NCI-H2227 (cell line): ENCODE data around the gene MACROD2.
A peak's percentile ranks its signal among the peaks of the same experiment; 100 is the strongest.
"Not testable (repeated sequence)": the region's sequence is repeated elsewhere in the genome, so short reads cannot be mapped to it uniquely, and the experiment has no call there.

Source experiments
- DNase-seq: peaks from one replicate; lab custom pipeline; 2025; ENCODE audit not compliant: unreplicated experiment; lab: John Stamatoyannopoulos, UW

The MACROD2 gene

DNA sequence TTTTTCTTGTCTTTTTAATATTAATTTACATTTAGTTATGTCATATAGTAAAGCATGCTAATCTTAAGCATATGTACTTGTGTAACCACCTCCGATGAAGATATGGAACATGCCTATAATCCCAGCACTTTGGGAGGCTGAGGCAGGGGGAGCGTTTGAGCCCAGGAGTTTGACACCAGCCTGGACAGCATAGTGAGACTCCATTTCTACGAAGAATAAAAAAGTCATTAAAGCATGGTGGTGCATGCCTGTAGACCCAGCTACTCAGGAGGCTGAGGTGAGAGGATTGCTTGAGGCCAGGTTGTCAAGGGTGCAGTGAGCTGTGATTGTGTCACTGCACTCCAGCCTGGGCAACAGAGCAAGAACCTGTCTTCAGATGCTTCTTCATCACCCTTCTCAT, 970.9 kb downstream of the MACROD2 start:
- no peak for DNase-seq

DNA sequence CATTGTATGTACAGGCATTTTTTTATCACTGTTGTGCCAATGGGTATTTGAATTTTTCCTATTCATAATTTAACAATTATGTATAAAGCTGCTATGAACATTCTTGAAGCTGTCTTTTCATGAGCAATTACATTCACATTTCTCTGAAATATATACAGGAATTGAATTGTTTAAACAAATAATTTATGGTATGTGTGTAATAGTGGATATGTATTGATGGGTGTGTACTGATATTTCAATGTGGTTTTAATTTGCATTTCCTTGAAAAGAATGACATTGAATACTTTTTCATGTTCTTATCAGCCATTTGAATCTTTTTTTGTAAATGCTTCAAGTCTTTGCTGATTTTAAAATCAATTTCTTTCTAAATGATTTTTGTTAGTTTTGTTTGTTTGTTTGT, 971.5 kb downstream of the MACROD2 start:
- DNase-seq = no peak

DNA sequence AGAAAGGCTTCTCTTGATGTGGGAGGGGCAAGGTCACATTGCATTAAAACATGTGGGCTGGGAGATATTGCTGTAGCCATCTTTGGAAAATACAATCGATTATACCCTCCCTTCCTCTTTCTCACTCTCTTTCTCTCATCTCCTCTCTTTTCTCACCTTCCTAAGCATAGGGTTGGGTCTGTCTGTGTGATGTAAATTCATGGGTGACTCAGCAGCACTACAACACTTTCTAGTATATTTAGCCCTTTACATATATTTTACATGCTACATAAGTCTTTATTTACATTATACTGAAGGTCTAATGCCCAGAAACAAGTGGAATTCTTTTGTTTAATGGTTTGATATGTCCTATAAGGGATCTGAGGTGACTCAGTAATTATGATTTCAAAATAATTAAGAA, 976.9 kb downstream of the MACROD2 start:
- DNase-seq = no peak

DNA sequence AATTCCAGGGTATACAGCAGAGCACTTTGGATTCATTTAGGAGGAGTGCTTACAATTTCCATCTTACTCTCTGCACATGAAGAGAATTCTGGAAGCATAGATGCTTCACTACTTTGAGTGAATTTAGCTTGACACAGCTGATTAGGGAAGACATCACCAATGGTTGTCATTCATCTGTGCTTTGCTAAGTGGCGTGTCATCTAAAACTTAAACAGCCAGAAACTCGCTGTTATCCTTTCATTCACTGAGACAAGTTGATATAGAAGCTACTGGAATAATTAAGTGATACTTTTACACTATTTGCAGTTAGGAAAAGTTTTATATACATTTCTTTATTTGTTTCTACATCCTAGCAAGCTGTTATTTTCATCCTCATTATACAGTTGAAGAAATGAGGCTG, 977.4 kb downstream of the MACROD2 start:
- DNase-seq = no peak

DNA sequence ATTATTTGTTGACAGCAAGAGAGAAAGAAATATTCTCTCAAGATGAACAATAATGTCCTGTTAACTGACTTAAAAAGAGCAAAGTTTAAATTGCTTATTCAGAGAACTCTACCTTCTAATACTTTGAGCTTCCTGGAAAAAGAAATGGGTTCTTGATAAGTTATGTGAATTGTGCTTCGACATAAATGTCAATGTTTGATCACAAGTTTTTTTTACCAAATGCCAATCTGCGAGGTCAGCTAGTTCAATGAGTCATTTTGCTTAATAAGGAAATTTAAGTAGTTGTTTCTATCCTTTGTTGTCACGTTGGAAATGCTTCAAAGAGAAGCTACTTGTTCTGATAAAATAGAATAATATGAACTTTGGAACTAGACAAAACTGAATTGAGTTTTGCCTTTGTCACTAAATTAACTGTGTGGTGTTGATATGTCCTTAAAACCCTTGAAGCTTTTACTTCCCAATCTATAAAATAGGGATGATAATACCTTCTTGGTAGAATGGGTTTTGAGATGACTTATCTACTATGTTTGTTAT, 984.2 kb downstream of the MACROD2 start:
- DNase-seq = no peak

DNA sequence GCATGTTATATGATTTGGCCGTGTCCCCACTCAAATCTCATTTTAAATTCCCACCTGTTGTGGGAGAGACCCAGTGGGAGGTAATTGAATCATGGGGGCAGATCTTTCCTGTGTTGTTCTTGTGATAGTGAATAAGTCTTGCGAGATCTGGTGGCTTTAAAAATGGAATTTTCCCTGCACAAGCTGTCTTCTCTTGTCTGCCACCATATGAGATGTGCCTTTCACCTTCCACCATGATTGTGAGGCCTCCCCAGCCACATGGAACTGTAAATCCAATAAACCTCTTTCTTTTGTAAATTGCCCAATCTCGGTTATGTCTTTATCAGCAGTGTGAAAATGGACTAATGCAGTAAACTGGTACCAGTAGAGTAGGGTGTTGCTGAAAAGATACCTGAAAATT, 986.2 kb downstream of the MACROD2 start:
- DNase-seq = not testable (repeated sequence)

DNA sequence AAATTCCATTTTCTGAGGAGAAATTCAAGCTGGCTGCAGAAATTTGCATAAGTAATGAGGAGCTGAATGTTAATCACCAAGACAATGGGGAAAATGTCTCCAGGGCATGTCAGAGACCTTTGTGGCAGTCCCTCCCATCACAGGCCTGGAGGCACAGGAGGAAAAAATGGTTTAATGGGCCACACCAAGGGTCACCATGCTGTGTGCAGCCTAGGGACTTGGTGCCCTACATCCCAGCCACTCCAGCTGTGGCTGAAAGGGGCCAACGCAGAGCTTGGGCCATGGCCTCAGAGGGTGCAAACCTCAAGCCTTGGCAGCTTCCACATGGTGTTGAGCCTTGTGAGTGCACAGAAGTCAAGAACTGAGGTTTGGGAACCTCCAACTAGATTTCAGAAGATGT, 987.0 kb downstream of the MACROD2 start:
- DNase-seq = not testable (repeated sequence)

DNA sequence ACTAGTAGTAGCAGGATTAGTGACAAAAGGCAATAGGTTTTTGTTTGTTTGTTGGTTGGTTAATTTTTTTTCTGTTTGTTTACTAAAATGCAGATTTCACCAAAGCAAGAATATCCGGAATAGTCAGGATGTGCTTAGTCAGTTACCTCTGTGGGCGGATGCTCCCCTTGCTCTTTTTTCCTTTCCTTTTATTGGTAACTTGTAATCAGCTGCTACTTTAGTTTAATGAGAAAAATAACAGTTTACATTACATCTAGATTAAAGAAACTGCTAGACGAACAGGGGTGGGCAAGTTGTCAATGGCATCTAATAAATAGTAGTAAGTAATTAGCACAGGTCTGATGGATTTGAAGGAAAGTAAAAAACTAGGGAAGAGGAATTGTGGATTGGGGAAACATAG, 989.0 kb downstream of the MACROD2 start:
- no peak for DNase-seq

DNA sequence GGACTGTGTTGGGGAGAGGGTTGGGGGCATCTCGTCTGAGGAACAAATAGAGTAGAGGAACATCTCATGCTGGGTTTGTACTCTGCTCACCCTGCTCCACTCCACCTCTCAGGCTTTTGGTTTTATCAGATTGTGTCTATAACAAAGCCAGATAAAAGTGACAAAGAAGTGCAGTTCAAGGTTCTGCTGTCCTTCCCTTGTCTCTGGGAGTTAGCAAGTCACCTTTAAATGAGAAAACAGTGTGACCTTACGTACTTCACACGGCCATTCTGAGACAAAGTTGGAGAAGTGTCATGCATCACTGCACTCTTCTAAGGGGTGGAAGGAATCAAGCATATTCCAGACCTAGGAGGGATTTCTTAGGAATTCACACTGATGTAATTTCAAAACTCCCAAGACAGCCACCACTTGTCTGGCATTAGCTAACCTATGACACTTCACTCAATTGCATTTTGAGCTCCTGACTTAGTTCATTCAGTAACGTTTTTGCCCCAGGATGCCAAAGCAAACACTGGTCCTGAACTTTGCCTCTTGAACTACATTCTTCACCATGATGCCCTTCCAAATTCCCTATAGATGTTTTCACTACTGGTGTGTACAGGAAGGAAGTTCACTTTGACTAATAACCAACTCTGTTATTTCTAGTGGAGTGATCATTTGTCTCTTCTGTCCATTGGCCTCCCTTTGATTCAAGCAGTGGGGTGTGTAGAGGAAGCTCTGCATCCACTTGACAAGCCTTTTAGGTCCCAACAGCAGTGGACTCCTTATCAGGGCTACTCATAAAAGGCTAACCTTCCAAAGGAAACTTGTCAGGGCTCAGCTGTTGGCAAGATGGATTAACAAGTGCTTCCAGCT, 989.7 kb downstream of the MACROD2 start:
- DNase-seq = no peak

DNA sequence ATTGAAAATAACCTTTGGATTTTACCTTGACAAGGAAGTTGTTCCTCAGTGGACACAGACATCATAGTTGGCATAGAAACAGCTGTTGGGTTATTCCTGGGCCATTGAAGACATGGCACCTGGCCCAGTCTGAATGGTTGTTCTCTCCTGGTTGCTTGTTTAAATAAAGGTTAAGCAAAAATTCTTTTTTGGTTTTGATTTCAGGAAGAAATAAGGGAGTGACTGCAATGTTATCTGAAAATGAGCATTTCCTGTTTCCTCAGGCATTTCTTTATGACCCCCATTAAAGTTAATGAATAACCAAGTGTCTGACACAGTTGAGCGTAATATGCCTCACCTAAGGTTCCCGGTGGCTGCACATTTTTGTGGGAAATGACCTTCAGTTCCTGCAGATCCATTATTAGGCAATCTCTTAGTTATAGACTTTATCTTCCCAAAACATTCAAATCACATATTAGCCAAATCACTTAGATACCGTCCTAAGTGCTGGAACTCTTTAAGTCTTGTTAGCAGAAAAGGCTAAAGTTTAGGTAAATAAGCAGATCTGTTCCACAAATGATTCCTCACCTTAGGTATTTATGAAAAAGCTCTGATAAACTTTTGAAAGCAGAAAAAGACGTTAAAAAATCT, 990.8 kb downstream of the MACROD2 start:
- DNase-seq = no peak

DNA sequence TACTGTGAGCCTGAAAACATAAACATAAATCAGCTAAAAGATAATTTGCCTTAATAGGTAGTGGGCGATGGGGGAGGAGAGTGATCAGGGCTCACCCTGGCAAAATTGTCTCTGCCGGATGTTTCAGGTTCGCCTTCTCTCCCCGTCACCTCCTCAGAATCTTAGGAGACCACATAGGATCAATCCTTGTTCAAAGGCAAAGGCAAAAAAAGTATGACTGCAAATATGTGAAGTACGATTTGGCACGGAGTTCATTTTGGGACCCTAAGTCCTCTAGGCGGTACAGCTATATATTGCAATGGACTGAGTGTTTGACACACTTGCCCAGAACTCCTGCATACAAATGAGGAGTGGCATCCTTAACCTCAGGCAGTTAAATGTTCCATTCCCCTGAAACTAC, 991.3 kb downstream of the MACROD2 start:
- no peak for DNase-seq

DNA sequence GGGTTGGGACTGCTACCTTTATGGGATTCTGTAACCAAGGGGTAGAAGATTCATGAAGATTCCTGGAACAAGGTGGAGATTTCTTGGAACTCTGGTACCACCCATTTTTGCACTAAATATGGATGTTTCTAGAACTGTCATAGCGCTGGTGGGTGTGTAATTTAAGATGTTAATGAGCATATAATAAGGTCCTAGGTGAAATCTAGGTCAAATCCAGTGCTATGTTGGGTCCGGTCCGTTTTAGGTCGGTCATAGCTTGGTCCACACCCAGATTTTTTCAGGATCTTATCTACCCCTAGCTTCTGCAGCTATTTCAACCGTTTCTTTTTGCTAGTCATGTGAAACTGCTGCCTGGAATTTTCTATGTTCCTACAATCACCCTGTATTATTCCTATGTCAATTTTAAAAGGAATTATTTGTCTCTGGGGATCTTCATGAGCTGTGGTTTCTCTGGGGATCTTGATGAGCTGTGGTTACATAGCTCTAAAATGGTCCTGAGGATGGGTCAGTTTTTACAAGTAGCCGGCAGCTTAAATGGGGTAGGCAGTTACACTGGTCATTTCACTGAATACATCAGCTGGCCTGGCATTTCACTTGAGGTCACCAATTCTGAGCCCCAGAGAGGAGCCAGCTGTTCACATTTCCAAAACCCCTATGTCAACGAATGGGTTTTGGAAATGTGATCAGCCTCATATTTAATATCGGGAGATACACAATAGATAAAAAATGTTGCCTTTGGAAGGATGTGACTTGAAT, 994.4 kb downstream of the MACROD2 start:
- DNase-seq = no peak

DNA sequence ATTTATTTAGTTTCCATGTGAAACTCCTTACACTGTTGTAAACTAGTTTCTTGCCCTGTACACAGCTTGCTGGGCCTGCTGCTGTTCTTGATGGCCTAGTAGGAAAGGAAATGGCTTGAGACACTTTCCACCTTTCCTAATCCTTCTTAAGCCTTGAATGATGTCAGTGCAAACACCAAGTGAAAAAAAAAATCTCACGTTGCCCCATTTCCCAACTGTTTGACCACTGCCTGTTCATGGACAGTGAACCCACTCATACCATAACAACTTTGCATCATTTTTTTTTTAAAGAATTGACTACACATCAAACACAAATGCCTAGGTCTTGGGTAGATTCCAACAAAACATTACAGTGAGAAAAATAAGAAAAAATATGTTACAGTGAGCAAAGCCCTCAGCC, 995.7 kb downstream of the MACROD2 start:
- no peak for DNase-seq

DNA sequence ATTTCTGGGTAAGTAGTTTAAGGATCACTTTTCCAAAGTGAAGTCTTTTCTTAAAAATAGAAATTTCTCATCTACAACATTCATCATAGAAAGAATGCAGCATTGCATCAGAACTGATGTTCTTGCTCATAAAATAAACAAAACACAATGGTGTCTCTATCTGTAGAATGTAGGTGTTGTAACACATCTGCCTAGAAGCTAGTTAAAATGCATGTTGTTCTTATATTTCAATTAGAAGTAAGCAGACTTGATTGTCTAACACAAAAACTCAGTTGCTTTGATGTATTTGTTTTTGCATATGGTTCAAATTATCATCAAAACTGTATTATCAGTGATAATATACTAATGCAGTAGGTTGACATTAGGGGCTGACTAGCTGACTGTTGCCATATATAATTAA, 996.8 kb downstream of the MACROD2 start:
- DNase-seq = no peak

DNA sequence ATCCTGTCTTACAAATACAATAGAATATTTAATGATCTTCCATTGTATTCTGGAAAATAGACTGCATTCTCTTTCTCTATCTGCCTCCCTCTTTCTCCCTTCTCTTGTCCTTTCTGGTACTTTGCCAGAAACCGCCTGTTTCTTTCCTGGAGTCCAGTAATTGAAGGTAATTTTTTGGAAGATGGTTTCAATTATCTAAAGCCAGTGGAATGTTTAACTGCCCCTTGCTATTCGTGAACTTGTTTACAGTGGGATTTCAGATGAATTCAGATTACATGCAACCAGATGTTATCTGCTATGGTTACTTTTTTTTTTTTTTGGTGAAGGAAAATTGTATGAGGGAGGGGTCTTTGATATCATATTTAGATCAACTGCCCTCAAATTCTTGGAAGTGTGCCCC, 997.6 kb downstream of the MACROD2 start:
- peak; percentile 65 for DNase-seq

DNA sequence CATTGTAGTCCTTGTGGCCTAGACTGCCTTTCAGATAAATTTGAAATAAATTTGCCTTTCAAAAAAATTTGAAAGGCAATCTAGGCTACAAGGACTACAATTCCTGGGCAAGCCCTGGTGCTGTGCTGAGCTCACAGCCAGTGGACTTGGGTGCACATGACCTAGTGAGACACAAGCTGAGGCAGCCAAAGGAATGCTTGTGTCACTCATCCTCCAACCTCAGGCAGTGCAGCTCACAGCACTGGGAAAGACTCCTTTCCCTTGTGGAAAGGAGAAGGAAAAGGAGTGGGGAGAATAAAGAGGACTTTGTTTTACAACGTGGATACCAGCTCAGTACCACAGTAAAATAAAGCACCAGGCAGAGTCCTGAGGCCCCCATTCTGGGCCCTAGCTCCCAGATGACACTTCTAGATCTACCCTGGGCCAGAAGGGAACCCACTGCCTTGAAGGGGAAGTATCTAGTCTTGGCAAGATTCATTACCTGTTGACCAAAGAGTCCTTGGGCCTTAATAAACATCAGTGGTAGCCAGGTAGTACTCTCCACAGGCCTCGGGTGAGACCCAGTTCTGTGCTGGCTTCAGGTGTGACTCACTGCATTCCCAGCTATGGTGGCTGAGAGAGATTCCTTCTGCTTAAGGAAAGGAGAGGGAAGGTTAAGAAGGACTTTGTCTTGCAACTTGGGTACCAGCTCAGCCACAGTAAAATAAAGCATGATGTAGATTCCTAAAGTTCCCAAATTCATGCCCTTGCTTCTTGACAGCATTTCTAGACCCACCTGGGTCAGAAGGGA, 1001.8 kb downstream of the MACROD2 start:
- no peak for DNase-seq

DNA sequence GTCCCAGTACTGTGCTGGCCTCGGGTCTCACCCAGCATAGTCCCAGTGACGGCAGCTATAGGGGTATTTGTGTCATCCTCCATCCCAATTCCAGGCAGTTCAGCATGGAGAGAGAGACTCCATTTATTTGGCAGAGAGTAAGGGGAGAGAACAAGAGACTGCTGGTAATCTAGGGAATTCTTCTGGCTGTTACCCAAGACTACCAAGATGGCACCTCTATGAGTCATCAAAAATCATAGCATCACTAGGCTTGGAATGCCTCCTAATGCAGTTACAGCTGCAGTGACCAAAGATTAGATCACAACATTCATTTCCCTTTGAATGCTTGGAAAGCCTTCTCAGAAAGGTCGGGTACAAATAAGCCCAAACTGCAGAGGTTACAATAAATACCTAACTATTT, 1002.5 kb downstream of the MACROD2 start:
- no peak for DNase-seq

DNA sequence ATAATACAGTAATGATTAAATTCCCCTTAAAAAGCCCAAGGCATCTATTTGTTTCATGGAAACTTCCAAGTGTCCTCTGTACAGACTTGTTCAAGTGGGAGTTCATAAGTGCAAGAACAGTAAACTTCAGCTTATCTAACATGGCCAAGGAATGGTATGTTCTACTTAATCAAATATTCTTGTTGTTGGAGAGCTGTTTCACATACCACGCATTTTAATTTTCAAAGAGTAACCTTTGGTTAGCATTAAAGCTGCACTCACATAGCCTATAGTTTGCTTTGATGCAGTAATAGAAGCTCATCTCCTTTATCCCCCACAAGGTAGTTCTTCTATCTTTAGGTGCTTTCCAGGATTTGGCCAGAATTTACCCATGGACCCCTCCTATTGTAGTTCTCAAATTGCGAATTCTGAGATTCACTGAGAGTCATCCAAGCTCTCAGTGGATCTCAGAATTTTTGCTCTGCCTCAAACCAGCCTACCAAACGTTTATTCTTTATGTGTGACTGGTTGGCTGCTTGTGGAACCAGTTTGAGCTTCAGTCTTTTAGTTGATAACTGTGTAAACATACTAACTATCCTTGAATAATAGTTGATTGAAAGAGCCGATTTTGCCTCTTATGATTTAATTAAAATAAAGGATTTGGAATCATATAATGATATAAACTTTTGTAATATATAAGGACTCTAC, 1010.1 kb downstream of the MACROD2 start:
- no peak for DNase-seq

DNA sequence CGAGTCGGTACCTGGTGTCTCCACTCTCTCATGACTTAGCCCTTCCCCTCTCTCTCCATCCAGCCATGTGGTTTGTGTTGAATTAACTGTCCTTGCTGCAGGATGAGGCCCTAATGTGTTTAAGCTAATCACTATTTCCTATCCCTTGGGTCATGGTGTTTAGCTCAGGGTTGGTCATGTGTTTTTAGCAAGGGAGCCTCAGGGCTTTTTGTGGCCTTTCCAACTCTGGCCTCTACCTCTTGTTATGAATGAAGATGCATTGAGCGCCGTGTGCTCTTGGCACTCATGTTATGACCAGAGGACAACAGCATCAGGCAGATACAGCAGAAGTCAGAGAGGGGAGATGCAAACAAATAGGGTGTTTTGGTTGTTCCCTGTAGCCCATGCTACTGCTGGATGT, 1016.3 kb downstream of the MACROD2 start:
- DNase-seq = no peak

DNA sequence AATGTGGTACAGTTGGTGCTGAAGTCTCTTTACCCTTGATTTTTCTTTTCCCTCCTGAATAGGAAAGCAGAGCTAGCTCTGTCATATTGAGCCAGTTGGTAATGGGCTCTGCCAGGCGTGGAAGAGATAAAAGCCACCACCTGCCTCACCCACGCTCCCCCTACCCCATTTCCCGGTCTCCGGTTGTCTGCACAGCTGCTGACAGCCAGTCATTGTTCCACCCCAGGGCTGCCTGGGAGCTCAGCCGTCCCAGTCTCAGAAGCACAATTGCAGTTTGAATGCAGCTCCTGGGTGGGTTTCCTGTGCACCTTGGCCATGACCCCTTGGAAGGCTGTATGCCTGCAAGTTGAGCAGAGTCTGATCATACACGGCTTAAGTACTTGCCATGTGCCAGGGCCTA, 1017.2 kb downstream of the MACROD2 start:
- no peak for DNase-seq
